Common myeloid progenitor, CD34-positive (primary cell): ENCODE results near the gene DDC.

Experiments
- CTCF ChIA-PET: fragments of 350-600 bp; sonication (Branson Sonifier 250); formaldehyde crosslinking; loops from one replicate; lab custom pipeline; 2021; ENCODE audit warnings: antibody characterized with exemption; lab: Charles Lee
- POLR2A ChIA-PET: fragments of 350-600 bp; sonication (Branson Sonifier 250); formaldehyde crosslinking; loops from one replicate; lab custom pipeline; 2021; ENCODE audit warnings: antibody characterized with exemption; lab: Charles Lee
- DNase-seq, 3 donors: peaks; one replicate each; pipeline versions ENCODE4 v3.0.0 to v3.0.0-alpha.2; 2013
- H3K27ac ChIP-seq, 2 experiments: 1 replicate in 1 of 2; 2 replicates in 1 of 2; pipeline ENCODE4 v1.7.0; 2013; ENCODE audit warnings: inconsistent platforms in 2 of 2, low read length in 2 of 2, mild to moderate bottlenecking in 2 of 2, low read depth in 1 of 2, moderate library complexity in 1 of 2; ENCODE audit not compliant: severe bottlenecking in 2 of 2, insufficient read depth in 1 of 2, poor library complexity in 1 of 2
- H3K27me3 ChIP-seq, 5 experiments: replicated peaks in 2 of 5; 1 replicate in 3 of 5; 2 replicates in 2 of 5; pipeline versions ENCODE4 v1.6.1 to v1.7.0; 2013; ENCODE audit warnings: low read length in 4 of 5, mild to moderate bottlenecking in 2 of 5, moderate library complexity in 2 of 5, inconsistent platforms in 1 of 5; ENCODE audit not compliant: insufficient read depth in 5 of 5, control insufficient read depth in 4 of 5
- H3K36me3 ChIP-seq, 4 experiments: 1 replicate in 2 of 4; 2 replicates in 2 of 4; pipeline versions ENCODE4 v1.6.1 to v1.7.0; 2013; ENCODE audit warnings: low read length in 3 of 4, control low read depth in 1 of 4, mild to moderate bottlenecking in 1 of 4; ENCODE audit not compliant: control insufficient read depth in 4 of 4, insufficient read depth in 4 of 4
- H3K4me1 ChIP-seq, 4 experiments: 1 replicate in 3 of 4; 2 replicates in 1 of 4; pipeline versions ENCODE4 v1.6.1 to v1.7.1; 2013; ENCODE audit warnings: low read length in 3 of 4, mild to moderate bottlenecking in 3 of 4, control low read depth in 1 of 4, inconsistent platforms in 1 of 4, moderate library complexity in 1 of 4; ENCODE audit not compliant: control insufficient read depth in 4 of 4, insufficient read depth in 4 of 4; ENCODE audit errors: control extremely low read depth in 1 of 4
- H3K4me3 ChIP-seq, 7 experiments: 1 replicate in 4 of 7; 2 replicates in 3 of 7; pipeline versions ENCODE4 v1.5.1 to v1.7.0; 2013; ENCODE audit warnings: mild to moderate bottlenecking in 7 of 7, low read length in 6 of 7, moderate library complexity in 6 of 7, inconsistent platforms in 2 of 7, low read depth in 2 of 7, control low read depth in 1 of 7; ENCODE audit not compliant: insufficient read depth in 4 of 7, control insufficient read depth in 1 of 7; ENCODE audit errors: extremely low read depth in 1 of 7
- H3K9me3 ChIP-seq, 5 experiments: 1 replicate in 4 of 5; 2 replicates in 1 of 5; pipeline versions ENCODE4 v1.6.1 to v1.7.1; 2013; ENCODE audit warnings: low read length in 4 of 5, mild to moderate bottlenecking in 2 of 5, inconsistent platforms in 1 of 5, low read depth in 1 of 5, moderate library complexity in 1 of 5; ENCODE audit not compliant: control insufficient read depth in 4 of 5, insufficient read depth in 2 of 5; ENCODE audit errors: control extremely low read depth in 1 of 5
- WGBS: methylation state at CpG from one replicate; pipeline ENCODE4 v1.1.5; 2013; ENCODE audit not compliant: insufficient coverage; 5-methylcytosine and 5-hydroxymethylcytosine counted together

The DDC gene

DNA sequence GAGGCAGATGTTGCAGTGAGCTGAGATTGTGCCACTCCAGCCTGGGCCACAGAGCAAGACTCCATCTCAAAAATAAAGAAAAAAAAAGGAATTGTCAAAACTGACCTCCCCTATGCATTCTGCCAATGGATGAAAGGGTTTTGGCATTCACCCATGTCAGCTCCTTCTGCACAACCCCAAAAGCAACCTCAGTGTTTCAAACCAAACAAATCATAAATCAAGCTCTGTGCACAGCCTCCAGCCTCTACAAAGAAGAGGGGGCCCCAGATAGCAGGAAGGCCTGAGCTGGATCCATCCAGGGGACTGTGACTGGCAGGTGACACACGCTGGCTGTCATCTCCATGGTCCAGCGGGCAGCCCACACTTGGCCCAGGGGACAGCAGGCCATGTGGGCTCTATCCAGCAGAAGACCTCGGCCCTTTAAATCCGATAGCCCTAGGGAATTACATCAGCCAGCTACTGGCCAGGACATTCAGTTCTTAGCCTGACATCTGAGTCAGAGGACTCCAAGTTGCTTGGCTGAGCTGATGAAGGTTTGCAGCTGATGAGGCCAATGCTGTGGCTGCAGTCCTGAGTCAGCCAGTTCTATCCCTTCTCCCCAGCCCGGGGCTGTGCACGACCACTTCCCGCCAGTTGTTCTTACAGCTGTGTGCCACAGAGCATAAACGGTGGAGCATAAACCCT is 63.1 kb downstream of the DDC start:
- no peaks in the 10 kb centered on the region for H3K9me3 ChIP-seq
- peaks cover 11 to 36% (median 18%) of the 10 kb centered on the region in 4 experiments for H3K4me1 ChIP-seq
- H3K4me3 ChIP-seq, result no peak overlapping the region
- H3K27me3 ChIP-seq, result no peaks in the 10 kb centered on the region
- no peak overlapping the region for H3K27ac ChIP-seq
- no peaks in the 10 kb centered on the region for H3K36me3 ChIP-seq
- ChIA-PET POLR2A (no interaction called here), CTCF (interaction anchor here (1.1 to 2.2 kb wide), 3 partner anchors 8 to 34 kb away, joined by 3 to 7 read pairs (median 6); no protein-coding TSS in a partner anchor)
- WGBS, result 51% methylated on average over 7 of the region's 8 CpGs
- peak in 2 of 3 donors; percentile 68 to 74 for DNase-seq

DNA sequence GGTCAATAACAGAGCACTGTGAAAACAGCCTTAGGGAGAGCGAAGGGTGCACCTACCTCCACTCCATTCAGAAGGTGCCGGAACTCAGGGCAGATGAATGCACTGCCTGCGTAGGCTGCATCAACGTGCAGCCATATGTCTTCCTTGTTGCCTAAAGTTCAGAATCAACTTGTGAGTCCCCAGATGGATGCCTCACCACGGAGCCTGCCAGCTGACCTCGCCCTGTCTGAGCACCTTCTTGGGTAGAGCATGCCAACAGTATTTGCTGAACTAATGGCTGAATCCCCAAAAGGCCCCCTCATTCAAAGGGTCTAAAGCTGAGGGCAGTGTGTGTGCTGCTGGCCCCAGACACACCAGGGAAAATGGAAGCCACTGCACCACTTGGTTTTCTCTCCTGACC is 66.1 kb downstream of the DDC start:
- WGBS, result 100% methylated on average over 6 of the region's 6 CpGs
- POLR2A ChIA-PET, result no interaction called here

GRCh38 chr7:50497968-50498367 is 67.2 kb downstream of the DDC start:
- ChIA-PET CTCF (interaction anchor here (0.6 to 3.6 kb wide), 5 partner anchors 10 to 85 kb away, joined by 3 to 25 read pairs (median 4); no protein-coding TSS in a partner anchor), POLR2A (interaction anchor here (0.7 kb wide), 1 partner anchor 165 kb away, joined by 3 read pairs; no protein-coding TSS in a partner anchor)
- Histone ChIP-seq H3K27me3 (no peaks in the 10 kb centered on the region), H3K4me1 (peaks cover 10 to 55% (median 29%) of the 10 kb centered on the region in 4 experiments), H3K9me3 (no peaks in the 10 kb centered on the region), H3K4me3 (no peak overlapping the region), H3K27ac (no peak overlapping the region), H3K36me3 (no peaks in the 10 kb centered on the region)
- WGBS, result no CpG with 5 or more reads among the region's 5 CpGs
- no peak for DNase-seq

More for the DNA sequence above, 66.1 kb downstream of the DDC start:
- Histone ChIP-seq H3K4me1 (peaks cover 7 to 44% (median 24%) of the 10 kb centered on the region in 4 experiments), H3K27me3 (no peaks in the 10 kb centered on the region), H3K9me3 (no peaks in the 10 kb centered on the region), H3K4me3 (no peak overlapping the region), H3K36me3 (no peaks in the 10 kb centered on the region), H3K27ac (no peak overlapping the region)
- no peak for DNase-seq
- CTCF ChIA-PET, result interaction anchor here (0.8 to 3.6 kb wide), 4 partner anchors 9 to 53 kb away, joined by 3 to 25 read pairs (median 4); no protein-coding TSS in a partner anchor

DNA sequence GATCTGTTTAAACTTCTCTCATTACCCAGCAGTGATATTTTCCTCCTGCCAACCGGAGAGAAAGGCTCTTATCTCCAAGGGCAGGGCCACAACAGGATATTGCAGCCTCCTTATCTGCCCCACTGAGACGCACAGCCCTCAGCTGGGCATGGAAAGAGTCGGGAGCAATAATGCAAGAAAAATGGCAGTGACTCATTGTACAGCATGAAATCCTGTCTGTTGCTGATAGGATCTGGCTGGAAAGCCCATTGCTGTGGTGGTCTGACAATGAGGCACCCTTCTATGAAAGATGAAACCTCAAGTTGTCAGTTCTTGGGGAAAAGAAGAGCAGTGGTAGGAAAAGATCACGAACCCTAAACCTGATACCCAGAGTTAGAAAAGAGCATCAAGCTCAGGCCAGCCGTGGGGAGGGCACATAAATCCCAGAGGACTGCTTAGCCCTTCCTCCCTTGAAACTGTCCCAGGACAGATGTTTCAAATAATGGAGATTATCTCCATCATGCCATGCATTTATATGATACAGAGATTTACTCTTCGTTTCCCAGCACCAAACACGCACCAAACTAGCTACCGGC is 68.0 kb downstream of the DDC start:
- CTCF ChIA-PET, result interaction anchor here (1.0 to 3.6 kb wide), 7 partner anchors 9 to 115 kb away, joined by 3 to 25 read pairs (median 4); no protein-coding TSS in a partner anchor
- H3K36me3 ChIP-seq, result no peaks in the 10 kb centered on the region
- H3K4me1 ChIP-seq, result peaks cover 10 to 50% (median 26%) of the 10 kb centered on the region in 4 experiments
- H3K9me3 ChIP-seq, result no peaks in the 10 kb centered on the region
- peak overlapping the region in 3 of 7 experiments; percentile 8 to 53 (median 38) for H3K4me3 ChIP-seq
- POLR2A ChIA-PET, result interaction anchor here (0.7 to 1.0 kb wide), 2 partner anchors 12 to 166 kb away, joined by 3 to 4 read pairs; no protein-coding TSS in a partner anchor
- WGBS, result 26% methylated on average over 7 of the region's 8 CpGs
- peak; percentile 93 to 96 (median 93) for DNase-seq
- H3K27ac ChIP-seq, result peak overlapping the region; percentile 51 to 74
- no peaks in the 10 kb centered on the region for H3K27me3 ChIP-seq

GRCh38 chr7:50496569-50496968 is 68.6 kb downstream of the DDC start:
- 41% methylated on average over 6 of the region's 6 CpGs for WGBS
- Histone ChIP-seq H3K4me1 (peaks cover 10 to 46% (median 24%) of the 10 kb centered on the region in 4 experiments), H3K27ac (peak overlapping the region; percentile 51 to 74), H3K4me3 (peak overlapping the region in 4 of 7 experiments; percentile 8 to 53 (median 34)), H3K9me3 (no peaks in the 10 kb centered on the region), H3K27me3 (no peaks in the 10 kb centered on the region), H3K36me3 (no peaks in the 10 kb centered on the region)
- ChIA-PET POLR2A (interaction anchor here (1.0 kb wide), 1 partner anchor 12 kb away, joined by 4 read pairs; no protein-coding TSS in a partner anchor), CTCF (interaction anchor here (1.2 to 3.6 kb wide), 5 partner anchors 9 to 116 kb away, joined by 3 to 25 read pairs (median 5); no protein-coding TSS in a partner anchor)
- no peak for DNase-seq

- no peak for DNase-seq
- CTCF ChIA-PET, result interaction anchor here (1.2 to 3.6 kb wide), 3 partner anchors 20 to 117 kb away, joined by 3 to 25 read pairs (median 3); no protein-coding TSS in a partner anchor
- H3K9me3 ChIP-seq, result no peaks in the 10 kb centered on the region
- H3K4me1 ChIP-seq, result peaks cover 10 to 46% (median 24%) of the 10 kb centered on the region in 4 experiments
- no peak overlapping the region for H3K4me3 ChIP-seq
- peak overlapping the region in 1 of 2 experiments; percentile 3 for H3K27ac ChIP-seq
- 86% methylated on average over 1 of the region's 3 CpGs for WGBS
- POLR2A ChIA-PET, result no interaction called here
- H3K36me3 ChIP-seq, result no peaks in the 10 kb centered on the region
- H3K27me3 ChIP-seq, result no peaks in the 10 kb centered on the region
These were observed 69.5 kb downstream of the DDC start for GRCh38 chr7:50495746-50496145.
